WERI-Rb-1 (cell line): ENCODE measurements around the gene SFXN5.
A peak's percentile ranks its signal among the peaks of the same experiment; 100 is the strongest.

Experiments
- DNase-seq: peaks from one replicate; pipeline ENCODE4 v3.0.0-alpha.2; 2020
- H3K27ac ChIP-seq: fragments of 250-450 bp; sonication (Bioruptor Pico); 2 replicates; pipeline ENCODE4 v1.5.1; 2020; ENCODE audit warnings: mild to moderate bottlenecking, moderate library complexity
- H3K27me3 ChIP-seq: fragments of 250-450 bp; sonication (Bioruptor Pico); 2 replicates; pipeline ENCODE4 v1.5.1; 2021; ENCODE audit warnings: mild to moderate bottlenecking, low read depth, moderate library complexity; ENCODE audit not compliant: insufficient read depth, severe bottlenecking
- H3K36me3 ChIP-seq: fragments of 250-450 bp; sonication (Bioruptor Pico); 2 replicates; pipeline ENCODE4 v1.5.1; 2020; ENCODE audit warnings: mild to moderate bottlenecking, moderate library complexity
- H3K4me3 ChIP-seq: 2 replicates; pipeline ENCODE4 v1.5.1; 2011; ENCODE audit warnings: low read depth, mild to moderate bottlenecking, control low read depth, low read length
- H3K9me3 ChIP-seq: fragments of 250-450 bp; sonication (Bioruptor Pico); 2 replicates; pipeline ENCODE4 v1.5.1; 2021; ENCODE audit warnings: mild to moderate bottlenecking, moderate library complexity; ENCODE audit not compliant: severe bottlenecking
- CTCF ChIP-seq: IDR thresholded peaks from 2 replicates; pipeline ENCODE4 v1.5.1; 2011; ENCODE audit warnings: low read depth, mild to moderate bottlenecking, control low read depth, inconsistent platforms, low read length

The SFXN5 gene

DNA sequence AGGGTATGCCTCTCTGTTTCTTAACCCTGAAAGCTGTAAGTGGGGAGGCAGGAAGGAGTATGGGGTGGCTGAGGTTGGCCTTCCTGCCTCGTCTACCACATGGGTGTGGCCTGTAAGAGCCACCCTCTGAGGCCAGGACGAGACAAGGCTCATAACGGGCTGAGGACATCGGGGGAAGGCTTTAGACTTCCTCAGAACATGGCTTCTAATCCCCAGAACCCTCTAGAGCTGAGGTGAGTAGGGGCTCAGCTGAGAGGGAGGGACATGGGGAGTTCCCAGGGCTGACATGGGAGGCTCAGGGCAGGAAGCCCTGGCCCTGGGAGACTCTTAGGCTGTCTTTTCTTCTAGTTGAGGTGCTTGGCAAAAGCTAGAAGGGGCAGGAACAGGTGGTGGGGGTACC is 117.5 kb downstream of the SFXN5 start:
- no peak overlapping the region for H3K4me3 ChIP-seq
- no peaks in the 10 kb centered on the region; the same call in 1 of the 2 replicates for H3K36me3 ChIP-seq
- no peak for TF ChIP-seq CTCF
- no peak for DNase-seq
- H3K27me3 ChIP-seq, result no peaks in the 10 kb centered on the region
- H3K9me3 ChIP-seq, result no peaks in the 10 kb centered on the region
- H3K27ac ChIP-seq, result no peak overlapping the region; the same call in 1 of the 2 replicates

DNA sequence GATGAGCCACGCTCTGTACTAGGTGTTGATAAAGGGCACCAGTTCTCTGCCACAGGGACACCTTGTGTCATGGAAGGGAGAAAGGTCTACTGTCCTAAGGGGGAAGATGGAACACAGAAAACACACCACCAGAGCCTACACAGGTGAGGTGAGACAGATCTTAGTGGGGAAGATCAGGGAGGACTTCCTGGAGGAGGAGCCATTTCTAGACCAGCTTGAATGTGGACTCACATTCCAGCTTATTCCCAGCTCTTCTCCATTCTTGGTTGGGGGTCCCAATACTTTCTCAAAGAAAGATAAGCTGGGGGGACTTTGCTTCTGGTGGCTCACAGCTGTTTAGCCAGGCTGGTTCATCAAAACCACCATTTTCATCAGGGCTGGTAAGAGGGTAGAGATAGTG is 118.0 kb downstream of the SFXN5 start:
- no peak for TF ChIP-seq CTCF
- Histone ChIP-seq H3K27me3 (no peaks in the 10 kb centered on the region), H3K4me3 (no peak overlapping the region), H3K9me3 (no peaks in the 10 kb centered on the region), H3K36me3 (no peaks in the 10 kb centered on the region; the same call in 1 of the 2 replicates), H3K27ac (no peak overlapping the region; the same call in 1 of the 2 replicates)
- no peak for DNase-seq

- Histone ChIP-seq H3K4me3 (no peak overlapping the region), H3K27ac (no peak overlapping the region), H3K36me3 (no peaks in the 10 kb centered on the region; the same call in 1 of the 2 replicates), H3K9me3 (no peaks in the 10 kb centered on the region), H3K27me3 (no peaks in the 10 kb centered on the region)
- DNase-seq, result no peak
- no peak for TF ChIP-seq CTCF
Observed at GRCh38 chr2:72952961-72953360, 118.6 kb downstream of the SFXN5 start.

- TF ChIP-seq CTCF, result 0 out of 2 replicates have a peak, but pooled peaks have one; percentile 24
- Histone ChIP-seq H3K4me3 (no peak overlapping the region), H3K27ac (no peak overlapping the region), H3K36me3 (no peaks in the 10 kb centered on the region; the same call in 1 of the 2 replicates), H3K27me3 (no peaks in the 10 kb centered on the region), H3K9me3 (no peaks in the 10 kb centered on the region)
- no peak for DNase-seq
Observed at GRCh38 chr2:72952110-72952823, 119.2 kb downstream of the SFXN5 start.

GRCh38 chr2:72951303-72952095 is 120.0 kb downstream of the SFXN5 start:
- no peak for DNase-seq
- H3K36me3 ChIP-seq, result no peaks in the 10 kb centered on the region; the same call in 1 of the 2 replicates
- TF ChIP-seq CTCF, result no peak
- no peak overlapping the region for H3K4me3 ChIP-seq
- no peaks in the 10 kb centered on the region for H3K27me3 ChIP-seq
- no peak overlapping the region for H3K27ac ChIP-seq
- H3K9me3 ChIP-seq, result no peaks in the 10 kb centered on the region
